Bronchial epithelial cell (primary cell): ENCODE data around the gene ACO1. TPM values are rescaled to one million over a fixed set of nuclear protein-coding genes. Genes with fewer than 3 reads are reported as not detected.
"Not testable (repeated sequence)": the region's sequence is repeated elsewhere in the genome, so short reads cannot be mapped to it uniquely, and the experiment has no call there.

Experiments
- DNase-seq: peaks from one replicate; pipeline ENCODE4 v3.0.0-alpha.2; 2010; ENCODE audit warnings: low read depth
- FAIRE-seq: peaks from 2 replicates; lab custom pipeline; 2011; peaks lifted over from hg19 to GRCh38; lab: Jason Lieb, UNC
- H3K27me3 ChIP-seq: 2 replicates; pipeline ENCODE4 v1.5.1; 2011; ENCODE audit warnings: low read length; ENCODE audit not compliant: control insufficient read depth, insufficient read depth
- H3K36me3 ChIP-seq: 2 replicates; pipeline ENCODE4 v1.5.1; 2011; ENCODE audit warnings: low read length; ENCODE audit not compliant: control insufficient read depth, insufficient read depth
- H3K4me3 ChIP-seq: 2 replicates; pipeline ENCODE4 v1.5.1; 2011; ENCODE audit warnings: mild to moderate bottlenecking, low read depth, low read length, control low read depth
- CTCF ChIP-seq: IDR thresholded peaks from 2 replicates; pipeline ENCODE4 v1.5.1; 2011; ENCODE audit warnings: mild to moderate bottlenecking, moderate library complexity, low read length, control low read depth, inconsistent platforms; ENCODE audit not compliant: insufficient read depth, severe bottlenecking
- total RNA-seq: library from RNA; depleted of rRNA; stranded (reverse); fragments of >200 nt; gene quantifications from 2 replicates; pipeline ENCODE4 v1.2.1, GENCODE V29; 2014

ACO1 gene
- total RNA-seq, 1 donor from 2014 or later, result 11.8 TPM

GRCh38 chr9:32345243-32345642 lies 39.2 kb upstream of the ACO1 start:
- H3K27me3 ChIP-seq, result no peaks in the 10 kb centered on the region
- DNase-seq (no peak), FAIRE-seq (no peak)
- no peak overlapping the region for H3K4me3 ChIP-seq
- TF ChIP-seq CTCF, result no peak
- H3K36me3 ChIP-seq, result no peaks in the 10 kb centered on the region

GRCh38 chr9:32347571-32347970 lies 36.9 kb upstream of the ACO1 start:
- Histone ChIP-seq H3K4me3 (no peak overlapping the region), H3K36me3 (no peaks in the 10 kb centered on the region), H3K27me3 (no peaks in the 10 kb centered on the region)
- TF ChIP-seq CTCF, result no peak
- FAIRE-seq, result no peak
- DNase-seq, result no peak

- Histone ChIP-seq H3K36me3 (no peaks in the 10 kb centered on the region), H3K27me3 (no peaks in the 10 kb centered on the region), H3K4me3 (no peak overlapping the region)
- no peak for TF ChIP-seq CTCF
- DNase-seq (no peak), FAIRE-seq (no peak)
Measured at GRCh38 chr9:32348106-32348695, 36.2 kb upstream of the ACO1 start.

GRCh38 chr9:32349013-32349412 lies 35.4 kb upstream of the ACO1 start:
- Histone ChIP-seq H3K27me3 (no peaks in the 10 kb centered on the region), H3K36me3 (no peaks in the 10 kb centered on the region), H3K4me3 (no peak overlapping the region)
- TF ChIP-seq CTCF, result no peak
- DNase-seq, result no peak
- FAIRE-seq, result no peak

GRCh38 chr9:32350682-32351081 lies 33.8 kb upstream of the ACO1 start:
- no peak overlapping the region for H3K4me3 ChIP-seq
- no peaks in the 10 kb centered on the region for H3K27me3 ChIP-seq
- peak; percentile 52 for DNase-seq
- no peak for FAIRE-seq
- no peaks in the 10 kb centered on the region for H3K36me3 ChIP-seq
- no peak for TF ChIP-seq CTCF

- TF ChIP-seq CTCF, result no peak
- FAIRE-seq, result no peak
- H3K4me3 ChIP-seq, result no peak overlapping the region
- H3K36me3 ChIP-seq, result no peaks in the 10 kb centered on the region
- DNase-seq, result peak; percentile 9
- H3K27me3 ChIP-seq, result no peaks in the 10 kb centered on the region
Measured at GRCh38 chr9:32351845-32352244, 32.6 kb upstream of the ACO1 start.

- not testable (repeated sequence) for H3K4me3 ChIP-seq, FAIRE-seq, H3K36me3 ChIP-seq, H3K27me3 ChIP-seq
- DNase-seq, result peak; percentile 55
Measured at GRCh38 chr9:32353476-32353875, 31.0 kb upstream of the ACO1 start.
